ENCODE measurements around the gene MACROH2A1.

DNA sequence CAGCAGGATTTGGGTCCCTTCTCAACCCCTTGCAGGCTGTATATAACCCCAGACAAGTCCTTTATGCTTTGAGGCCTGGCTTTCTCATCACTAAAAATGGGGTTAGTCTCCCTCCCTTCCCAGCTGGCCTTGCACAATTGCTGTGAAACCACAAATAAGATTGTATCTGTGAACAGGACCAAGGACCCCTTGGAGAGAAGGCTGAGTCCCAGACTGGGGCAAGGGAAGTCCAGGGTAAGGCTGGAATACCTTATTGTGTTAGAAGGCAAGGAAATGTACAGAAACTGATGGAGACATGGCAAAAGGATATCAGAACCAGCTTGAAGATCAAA is 11.4 kb downstream of the MACROH2A1 start:
- TF ChIP-seq, protein P1, sequence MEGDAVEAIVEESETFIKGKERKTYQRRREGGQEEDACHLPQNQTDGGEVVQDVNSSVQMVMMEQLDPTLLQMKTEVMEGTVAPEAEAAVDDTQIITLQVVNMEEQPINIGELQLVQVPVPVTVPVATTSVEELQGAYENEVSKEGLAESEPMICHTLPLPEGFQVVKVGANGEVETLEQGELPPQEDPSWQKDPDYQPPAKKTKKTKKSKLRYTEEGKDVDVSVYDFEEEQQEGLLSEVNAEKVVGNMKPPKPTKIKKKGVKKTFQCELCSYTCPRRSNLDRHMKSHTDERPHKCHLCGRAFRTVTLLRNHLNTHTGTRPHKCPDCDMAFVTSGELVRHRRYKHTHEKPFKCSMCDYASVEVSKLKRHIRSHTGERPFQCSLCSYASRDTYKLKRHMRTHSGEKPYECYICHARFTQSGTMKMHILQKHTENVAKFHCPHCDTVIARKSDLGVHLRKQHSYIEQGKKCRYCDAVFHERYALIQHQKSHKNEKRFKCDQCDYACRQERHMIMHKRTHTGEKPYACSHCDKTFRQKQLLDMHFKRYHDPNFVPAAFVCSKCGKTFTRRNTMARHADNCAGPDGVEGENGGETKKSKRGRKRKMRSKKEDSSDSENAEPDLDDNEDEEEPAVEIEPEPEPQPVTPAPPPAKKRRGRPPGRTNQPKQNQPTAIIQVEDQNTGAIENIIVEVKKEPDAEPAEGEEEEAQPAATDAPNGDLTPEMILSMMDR (IDR thresholded peaks at IDR 0.05), result no peak
- no peak for TF ChIP-seq POLR2A (IDR thresholded peaks at IDR 0.05)
